NCI-H2107 (cell line): ENCODE measurements around the gene BSN.

Source experiments
- DNase-seq: peaks from one replicate; lab custom pipeline; 2025; lab: John Stamatoyannopoulos, UW

Gene BSN

DNA sequence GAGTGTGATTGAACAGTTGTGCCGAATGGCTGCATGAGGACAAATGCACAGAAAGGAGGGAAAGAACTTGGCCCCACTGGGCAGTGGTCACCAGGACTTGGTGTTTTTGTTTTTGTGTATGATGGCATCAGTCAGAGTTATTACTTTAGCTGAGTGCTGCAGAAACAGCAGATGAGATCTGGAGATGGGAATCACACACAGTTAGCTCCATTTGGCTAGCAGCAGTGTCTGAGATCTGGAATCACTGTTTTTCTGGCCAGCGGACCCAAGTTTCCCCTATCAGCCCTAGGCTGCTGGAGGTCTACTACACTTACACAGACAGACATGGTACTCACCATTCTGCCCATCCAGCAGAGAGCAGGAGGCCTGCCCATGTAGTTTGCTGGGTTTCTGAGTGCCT is 74.0 kb downstream of the BSN start:
- DNase-seq: no peak

DNA sequence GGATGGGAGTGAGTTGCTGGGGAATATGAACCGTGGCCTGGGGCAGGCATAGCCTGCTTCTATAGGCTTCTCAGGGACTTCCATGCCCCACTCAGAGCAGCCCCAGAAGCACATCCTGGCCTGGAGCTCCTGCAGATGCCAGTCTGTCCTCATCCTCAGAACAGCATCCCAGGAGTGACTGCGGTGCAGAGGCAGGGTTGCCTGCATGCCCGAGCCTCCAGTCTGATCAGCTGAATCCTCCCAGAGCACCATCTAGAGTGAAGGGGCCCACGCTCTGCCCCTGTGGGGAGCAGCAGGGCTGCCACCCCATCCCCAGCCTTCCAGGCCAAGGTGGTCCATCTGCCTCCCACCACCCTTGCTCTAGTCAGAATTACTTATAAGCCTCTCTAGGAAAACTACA is 75.2 kb downstream of the BSN start:
- DNase-seq: no peak

DNA sequence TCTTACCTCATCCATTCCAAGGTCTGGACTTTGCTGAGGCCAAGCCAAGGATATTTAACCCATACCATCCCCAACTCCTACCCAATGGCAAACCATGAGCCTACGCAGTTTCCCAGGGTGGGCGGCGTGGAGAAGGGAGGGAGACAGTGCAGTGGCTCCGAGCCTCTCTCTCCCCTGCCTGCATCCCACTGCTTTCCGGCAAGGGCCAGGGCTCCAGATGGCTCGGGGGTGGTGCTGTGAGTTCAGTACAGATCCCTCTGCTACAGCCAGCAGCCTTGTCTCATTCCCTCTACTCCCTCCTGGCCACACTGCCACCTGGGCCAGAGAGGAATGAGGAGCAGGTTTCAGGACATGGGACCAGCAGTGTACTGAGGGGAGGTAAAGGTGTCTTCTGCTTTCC is 75.6 kb downstream of the BSN start:
- no peak for DNase-seq

DNA sequence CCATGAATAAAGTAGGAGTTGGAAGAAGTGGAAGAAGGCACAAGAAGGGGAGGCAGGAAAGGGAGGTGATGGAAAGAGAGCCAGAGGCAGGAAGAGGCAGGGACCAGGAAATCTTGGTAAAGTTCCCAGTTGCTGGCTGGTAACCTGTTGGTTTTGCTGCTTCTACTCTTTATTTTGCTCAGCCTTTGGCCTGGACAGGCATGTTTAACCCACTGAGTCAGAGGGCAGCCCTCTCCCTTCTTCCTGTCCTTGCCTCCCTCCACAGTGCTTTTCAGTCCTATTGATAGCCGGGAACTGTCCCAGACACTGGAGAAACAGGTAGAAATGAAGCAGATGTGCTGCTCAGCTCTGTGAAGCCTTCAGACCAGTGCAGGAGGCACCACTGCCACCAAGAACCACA is 76.5 kb downstream of the BSN start:
- no peak for DNase-seq

DNA sequence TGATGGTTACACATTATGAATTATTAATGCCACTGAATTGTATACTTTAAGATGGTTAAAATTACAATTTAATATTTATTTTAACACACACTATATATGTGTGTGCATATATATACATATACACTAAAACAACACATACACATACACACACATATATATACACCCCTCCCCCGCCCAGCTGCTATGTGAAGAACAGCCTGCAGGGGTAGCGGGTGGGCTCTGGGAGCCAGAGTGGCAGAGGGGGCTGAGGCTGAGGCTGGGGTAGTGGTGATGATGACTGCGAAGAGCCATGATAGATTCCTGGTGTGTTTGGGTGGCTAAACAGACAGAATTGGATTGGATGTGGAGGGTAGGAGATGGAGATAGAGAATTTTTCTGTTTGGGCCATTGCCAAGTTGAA is 80.5 kb downstream of the BSN start:
- DNase-seq: no peak

DNA sequence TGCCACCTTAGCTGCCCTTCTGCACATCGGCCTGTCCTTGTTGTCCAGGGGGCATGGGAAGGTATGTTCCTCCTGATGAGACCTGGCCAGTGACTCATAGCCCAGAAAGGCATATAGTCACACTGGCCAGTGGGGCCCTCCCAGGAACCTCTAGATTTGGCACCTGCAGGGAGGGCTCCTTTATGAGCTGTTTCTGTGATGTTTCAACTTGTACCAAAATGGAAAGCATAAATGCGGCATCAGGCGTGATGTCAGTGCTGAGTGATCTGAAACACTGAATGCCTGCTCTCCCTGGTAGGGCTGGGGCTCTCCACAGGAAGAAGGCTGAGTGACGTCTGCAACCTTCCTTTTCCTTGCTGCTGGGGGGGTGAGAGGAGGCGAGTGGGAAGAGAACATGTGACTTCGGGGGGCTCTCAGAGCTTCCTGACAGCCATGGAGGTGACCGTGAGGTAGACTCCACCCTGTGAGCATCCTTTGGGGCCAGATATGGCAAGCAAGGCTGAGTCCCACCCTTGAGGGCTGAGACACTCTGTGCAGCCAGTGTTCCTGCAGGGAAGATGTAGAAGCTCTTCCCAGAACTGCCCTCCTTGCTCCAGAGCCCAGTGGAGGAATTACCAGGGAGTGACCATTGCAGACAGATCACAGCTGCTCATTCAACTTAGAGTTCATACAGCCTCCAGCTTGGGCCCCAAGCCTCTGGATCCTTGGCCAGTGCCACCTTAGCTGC is 82.8 kb downstream of the BSN start:
- DNase-seq: no peak

DNA sequence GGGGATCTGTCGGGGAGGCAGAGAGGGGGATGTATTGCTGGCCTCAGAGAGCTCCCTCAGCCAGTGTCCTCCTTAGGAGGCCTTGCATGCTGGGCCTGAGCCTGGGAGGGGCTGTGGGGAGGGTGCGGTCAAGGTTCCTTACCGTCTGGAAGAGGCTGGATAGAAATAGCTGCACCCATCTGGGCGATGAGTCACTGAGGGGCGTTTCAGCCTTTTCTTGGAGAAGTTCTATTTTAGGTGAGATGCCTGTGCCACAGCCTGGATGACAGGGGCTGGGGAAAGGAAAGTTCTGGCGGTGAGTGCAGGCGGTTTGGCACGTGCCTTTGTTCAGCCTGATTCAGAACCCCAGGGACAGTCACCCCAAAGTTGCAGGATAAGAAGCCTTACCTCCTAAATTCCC is 84.2 kb downstream of the BSN start:
- DNase-seq: no peak

DNA sequence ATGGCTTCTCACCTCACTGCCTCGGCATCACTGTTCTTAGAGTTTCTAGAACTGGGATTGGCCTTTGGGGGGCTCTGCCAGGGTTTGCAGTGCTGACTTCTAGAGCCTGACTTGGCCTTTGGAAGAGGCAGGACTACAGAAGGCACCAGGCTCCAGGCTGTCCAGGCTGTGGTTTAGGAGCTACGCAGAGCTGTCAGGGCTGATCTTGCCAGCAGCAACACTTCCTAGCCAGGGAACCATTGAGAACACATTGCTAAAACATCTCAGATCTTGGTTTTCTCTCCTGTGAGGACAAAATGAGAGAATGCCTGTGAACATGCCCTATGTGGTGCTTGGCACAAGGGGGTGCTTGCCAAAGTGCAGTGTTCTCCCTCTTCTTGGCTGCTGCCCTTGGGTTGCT is 85.3 kb downstream of the BSN start:
- DNase-seq: no peak

DNA sequence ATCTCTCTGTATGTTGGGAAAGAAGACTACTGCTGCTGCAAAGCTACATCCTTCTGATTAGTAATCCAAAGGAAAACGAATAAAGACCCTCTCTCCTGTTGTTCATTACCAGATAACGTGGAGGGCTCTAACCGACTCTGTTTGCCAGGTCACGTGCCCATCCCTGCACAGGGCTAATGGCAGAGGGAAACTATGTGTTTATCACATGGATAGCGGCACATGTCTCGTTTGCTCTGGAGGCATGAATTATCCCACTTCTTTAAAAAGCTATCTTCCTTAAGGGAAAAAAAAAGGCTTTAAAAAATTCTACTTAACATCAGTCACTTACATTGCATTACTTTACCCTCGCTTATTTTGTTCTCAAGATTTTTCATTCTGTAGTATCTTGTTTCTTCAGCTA is 87.0 kb downstream of the BSN start:
- no peak for DNase-seq

DNA sequence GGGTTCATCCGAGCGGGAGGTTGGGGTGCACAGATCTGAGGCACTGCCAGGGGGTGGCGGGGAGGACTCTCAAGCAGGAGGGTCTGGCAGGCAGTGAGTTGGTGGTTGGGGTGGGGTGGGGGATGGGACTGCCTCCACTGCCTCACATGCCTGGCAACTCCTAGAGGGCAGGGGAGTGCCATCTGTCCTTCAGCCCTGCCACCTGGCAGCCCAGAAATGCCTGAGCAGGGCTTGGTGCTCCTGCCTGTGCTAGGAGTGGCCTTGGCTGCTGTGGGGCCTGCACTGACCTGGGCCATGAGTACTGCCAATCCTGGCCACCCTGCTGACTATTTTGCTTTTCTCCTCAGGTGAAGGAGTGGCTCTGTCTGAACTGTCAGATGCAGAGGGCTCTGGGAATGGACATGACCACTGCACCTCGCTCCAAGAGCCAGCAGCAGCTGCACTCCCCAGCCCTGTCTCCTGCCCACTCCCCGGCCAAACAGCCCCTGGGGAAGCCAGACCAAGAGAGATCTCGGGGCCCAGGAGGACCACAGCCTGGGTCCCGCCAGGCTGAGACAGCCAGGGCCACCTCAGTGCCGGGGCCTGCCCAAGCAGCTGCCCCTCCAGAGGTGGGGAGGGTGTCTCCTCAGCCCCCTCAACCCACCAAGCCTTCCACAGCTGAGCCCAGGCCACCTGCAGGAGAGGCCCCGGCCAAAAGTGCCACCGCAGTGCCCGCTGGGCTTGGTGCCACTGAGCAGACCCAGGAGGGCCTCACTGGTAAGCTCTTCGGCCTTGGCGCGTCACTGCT is 87.8 kb downstream of the BSN start:
- DNase-seq: no peak

DNA sequence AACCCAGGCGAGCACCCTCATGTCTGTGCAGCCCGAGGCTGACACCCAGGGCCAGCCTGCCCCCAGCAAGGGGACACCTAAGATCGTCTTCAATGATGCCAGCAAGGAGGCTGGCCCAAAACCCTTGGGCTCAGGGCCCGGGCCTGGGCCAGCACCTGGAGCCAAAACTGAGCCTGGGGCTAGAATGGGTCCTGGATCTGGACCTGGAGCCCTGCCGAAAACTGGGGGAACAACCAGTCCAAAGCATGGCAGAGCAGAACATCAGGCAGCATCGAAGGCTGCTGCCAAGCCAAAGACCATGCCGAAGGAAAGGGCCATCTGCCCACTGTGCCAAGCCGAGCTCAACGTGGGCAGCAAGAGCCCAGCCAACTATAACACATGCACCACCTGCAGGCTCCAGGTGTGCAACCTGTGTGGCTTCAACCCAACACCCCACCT is 88.5 kb downstream of the BSN start:
- no peak for DNase-seq

DNA sequence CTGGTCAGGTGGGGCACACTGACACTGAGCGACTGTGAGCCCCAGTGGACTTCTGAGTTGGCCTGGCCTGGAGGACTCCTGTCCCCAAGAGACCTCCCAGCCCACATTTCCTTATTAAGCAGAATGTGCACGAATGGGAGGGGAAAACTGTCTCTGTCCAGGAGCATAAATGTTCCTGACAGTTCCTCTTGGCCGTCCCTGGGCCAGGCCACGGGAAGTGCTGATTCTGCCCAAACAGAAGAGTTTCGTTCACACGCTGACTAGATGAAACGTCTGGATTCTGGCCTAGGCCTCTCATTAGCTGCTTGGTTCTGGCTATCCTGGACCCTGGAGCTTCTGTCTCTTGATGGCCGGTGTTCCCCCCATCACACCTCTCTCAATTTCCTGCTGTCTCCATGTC is 90.4 kb downstream of the BSN start:
- no peak for DNase-seq

DNA sequence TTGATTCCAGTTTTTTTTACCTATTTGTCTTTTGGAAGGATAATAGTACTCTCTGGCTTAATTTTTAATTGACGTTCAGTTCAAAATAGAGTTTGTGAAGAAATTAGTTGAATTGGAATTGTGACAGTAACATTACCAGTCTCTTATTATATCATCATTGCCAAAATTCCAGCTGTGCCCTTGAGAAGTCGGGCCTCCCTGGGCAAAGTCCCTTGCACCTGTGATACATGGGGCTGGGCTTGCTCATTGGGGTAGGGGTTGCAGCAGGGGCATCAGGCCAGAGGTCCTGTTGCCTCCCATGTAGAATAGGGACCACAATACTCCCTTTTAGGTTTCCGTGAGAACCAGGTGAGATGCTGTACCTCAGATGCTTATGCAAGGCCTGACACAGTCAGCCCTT is 92.0 kb downstream of the BSN start:
- no peak for DNase-seq

DNA sequence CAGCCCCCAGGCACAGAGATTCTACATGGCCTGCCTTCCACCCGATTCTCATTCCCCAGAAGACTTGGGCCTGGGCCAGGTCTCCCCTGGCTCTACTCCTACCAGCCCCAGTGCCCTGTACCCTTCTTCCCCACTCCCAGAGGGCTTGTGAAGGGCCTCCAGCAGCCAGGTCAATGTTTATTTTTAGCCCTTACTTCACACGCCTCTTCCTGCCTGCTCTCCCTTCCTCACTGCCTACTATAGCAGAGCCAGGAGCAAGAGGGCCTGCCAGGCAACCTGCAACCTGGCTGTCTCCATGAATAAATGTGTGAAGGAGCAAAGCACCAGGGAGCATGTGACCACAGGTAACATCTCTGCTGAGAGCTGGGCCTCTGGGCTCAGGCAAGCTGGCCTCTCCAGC is 93.5 kb downstream of the BSN start:
- DNase-seq: no peak

DNA sequence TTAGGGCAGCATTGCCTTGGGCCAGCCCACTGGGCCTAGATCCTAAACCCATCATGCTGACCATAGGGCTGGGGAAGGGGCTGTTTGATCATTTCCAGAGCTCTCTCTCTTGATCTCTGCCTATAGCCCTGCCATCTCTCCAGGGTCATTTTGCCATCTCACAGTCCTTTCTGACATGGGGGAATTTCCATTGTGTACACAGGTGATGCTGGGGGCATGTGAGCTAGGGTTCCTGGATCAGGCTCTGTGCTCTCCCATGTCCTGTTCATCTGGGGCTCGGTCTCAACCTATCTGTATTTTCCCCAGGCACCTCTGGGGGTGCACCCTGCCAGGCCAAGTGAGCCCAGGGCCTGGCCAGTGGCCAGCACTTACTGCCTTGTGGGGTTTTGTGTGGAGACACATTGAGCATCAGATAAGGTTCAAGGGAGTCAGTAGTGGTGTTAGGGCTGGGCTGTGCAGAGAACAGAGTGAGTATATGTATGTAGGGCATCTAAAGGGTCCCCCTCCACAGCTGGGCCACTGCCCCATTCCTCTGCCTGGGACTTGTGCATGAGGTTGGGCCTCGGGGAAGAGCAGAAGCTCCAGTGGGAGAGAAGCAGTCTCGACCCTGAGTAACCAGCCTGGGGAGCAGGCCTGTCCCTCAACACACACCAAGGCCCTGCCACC is 94.2 kb downstream of the BSN start:
- DNase-seq: no peak

DNA sequence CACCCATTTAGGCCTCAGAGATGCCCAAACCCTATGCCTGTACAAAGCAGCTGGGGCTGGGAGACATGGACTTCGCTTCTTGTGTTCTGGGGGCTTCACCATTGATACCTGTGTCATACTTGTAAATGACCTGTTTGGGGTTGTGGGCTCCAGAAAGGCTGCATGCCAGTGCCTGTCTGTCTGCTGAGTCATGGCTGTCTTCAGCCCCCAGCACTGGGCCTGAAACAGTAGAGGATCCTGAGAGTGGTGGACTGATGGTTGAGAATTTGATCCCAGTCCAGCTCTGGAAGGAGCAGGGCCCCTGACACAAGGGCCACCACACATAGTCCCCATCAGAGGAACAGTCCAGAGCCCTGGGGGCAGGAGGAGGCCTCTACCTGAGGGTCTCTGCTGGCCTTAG is 95.3 kb downstream of the BSN start:
- DNase-seq: no peak

DNA sequence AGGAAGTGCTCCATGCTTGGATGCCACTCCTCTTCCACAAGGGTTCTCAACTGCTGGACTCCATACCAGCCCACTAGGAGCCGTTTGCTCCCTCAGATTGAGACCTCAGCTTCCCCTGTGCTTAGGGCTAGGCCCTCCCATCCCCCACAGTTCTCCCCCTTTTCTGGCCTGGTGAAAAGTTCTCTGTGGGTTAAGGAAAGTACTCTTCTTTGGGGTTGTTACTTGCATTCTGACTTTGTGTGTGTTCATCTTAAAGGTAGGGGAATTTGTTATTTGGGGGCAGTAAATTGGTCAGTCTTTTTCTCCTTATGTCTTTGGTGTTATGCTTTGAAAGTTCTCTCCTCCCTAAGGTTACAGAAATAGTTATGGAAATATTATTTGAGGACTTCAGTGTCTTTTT is 95.9 kb downstream of the BSN start:
- DNase-seq: no peak

DNA sequence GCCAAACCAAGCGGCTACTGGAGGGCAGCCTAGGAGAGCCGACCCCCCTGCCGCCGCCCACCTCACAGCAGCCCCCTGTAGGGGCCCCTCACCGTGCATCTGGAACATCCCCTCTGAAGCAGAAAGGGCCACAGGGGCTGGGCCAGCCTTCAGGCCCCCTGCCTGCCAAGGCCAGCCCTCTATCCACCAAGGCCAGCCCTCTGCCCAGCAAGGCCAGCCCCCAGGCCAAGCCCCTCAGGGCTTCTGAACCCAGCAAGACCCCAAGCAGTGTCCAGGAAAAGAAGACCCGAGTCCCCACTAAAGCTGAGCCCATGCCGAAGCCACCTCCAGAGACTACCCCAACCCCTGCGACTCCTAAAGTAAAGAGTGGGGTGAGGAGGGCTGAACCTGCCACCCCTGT is 96.4 kb downstream of the BSN start:
- no peak for DNase-seq

DNA sequence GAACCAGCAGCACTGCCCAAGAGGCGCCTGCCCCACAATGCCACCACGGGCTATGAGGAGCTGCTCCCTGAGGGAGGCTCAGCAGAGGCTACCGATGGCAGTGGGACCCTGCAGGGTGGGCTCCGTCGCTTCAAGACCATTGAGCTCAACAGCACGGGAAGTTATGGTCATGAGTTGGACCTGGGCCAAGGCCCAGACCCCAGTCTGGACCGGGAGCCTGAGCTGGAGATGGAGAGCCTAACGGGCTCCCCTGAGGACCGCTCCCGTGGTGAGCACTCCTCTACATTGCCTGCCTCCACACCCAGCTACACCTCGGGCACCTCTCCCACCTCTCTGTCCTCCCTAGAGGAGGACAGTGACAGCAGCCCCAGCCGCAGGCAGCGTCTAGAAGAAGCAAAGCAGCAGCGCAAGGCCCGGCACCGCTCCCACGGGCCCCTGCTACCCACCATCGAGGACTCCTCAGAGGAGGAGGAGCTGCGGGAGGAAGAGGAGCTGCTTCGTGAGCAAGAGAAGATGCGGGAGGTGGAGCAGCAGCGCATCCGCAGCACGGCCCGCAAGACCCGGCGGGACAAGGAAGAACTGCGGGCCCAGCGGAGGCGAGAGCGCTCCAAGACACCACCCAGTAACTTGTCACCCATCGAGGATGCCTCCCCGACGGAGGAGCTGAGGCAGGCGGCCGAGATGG is 98.1 kb downstream of the BSN start:
- DNase-seq: no peak

DNA sequence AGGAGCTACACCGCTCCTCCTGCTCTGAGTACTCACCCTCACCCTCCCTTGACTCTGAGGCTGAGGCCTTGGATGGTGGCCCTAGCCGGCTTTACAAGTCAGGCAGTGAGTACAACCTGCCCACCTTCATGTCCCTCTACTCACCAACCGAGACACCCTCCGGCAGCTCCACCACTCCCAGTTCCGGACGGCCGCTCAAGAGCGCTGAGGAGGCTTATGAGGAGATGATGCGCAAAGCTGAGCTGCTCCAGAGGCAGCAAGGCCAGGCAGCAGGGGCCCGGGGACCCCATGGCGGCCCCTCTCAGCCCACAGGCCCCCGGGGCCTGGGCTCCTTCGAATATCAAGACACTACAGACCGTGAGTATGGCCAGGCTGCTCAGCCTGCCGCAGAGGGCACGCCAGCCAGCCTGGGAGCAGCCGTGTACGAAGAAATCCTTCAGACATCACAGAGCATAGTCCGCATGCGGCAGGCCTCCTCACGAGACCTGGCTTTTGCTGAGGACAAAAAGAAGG is 98.7 kb downstream of the BSN start:
- no peak for DNase-seq

DNA sequence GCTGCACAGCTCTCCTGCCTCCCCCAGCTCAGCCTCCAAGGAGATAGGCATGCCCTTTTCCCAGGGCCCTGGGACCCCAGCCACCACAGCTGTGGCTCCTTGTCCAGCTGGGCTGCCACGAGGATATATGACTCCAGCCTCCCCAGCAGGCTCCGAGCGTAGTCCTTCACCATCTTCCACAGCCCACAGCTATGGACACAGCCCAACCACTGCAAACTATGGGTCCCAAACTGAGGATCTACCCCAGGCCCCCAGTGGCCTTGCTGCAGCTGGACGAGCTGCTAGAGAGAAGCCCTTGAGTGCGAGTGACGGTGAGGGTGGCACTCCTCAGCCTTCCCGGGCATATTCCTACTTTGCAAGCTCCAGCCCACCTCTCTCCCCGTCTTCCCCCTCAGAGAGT is 99.3 kb downstream of the BSN start:
- DNase-seq: no peak

DNA sequence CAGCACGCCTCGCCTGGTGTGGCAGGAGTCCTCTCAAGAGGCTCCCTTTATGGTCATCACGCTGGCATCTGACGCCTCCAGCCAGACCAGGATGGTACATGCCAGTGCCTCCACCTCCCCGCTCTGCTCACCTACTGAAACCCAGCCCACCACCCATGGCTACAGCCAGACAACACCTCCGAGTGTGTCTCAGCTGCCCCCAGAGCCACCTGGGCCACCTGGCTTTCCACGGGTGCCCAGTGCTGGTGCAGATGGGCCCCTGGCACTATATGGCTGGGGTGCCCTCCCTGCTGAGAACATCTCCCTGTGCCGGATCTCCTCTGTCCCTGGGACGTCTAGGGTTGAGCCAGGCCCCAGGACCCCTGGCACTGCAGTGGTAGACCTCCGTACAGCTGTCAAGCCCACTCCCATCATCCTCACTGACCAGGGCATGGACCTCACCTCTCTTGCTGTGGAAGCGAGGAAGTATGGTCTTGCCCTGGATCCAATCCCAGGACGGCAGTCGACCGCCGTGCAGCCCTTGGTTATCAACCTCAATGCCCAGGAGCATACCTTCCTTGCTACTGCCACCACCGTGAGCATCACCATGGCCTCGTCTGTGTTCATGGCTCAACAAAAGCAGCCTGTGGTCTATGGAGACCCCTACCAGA is 100.0 kb downstream of the BSN start:
- DNase-seq: no peak
